Parathyroid adenoma (tissue), 2 donors: Measurements from ENCODE around the gene ITPR1.
A peak's percentile ranks its signal among the peaks of the same experiment; 100 is the strongest.

Experiments
- H2AFZ ChIP-seq: fragments of 300-600 bp; sonication (generic); one replicate; pipeline ENCODE4 v1.7.0; 2017; ENCODE audit warnings: antibody characterized with exemption, mild to moderate bottlenecking
- H3K27ac ChIP-seq: fragments of 300-600 bp; sonication (generic); one replicate; pipeline ENCODE4 v1.7.0; 2017
- H3K27me3 ChIP-seq: fragments of 300-600 bp; sonication (generic); one replicate; pipeline ENCODE4 v1.7.0; 2017; ENCODE audit warnings: low read length; ENCODE audit not compliant: control insufficient read depth, insufficient read depth
- H3K36me3 ChIP-seq: fragments of 300-600 bp; sonication (generic); one replicate; pipeline ENCODE4 v1.7.0; 2017; ENCODE audit warnings: low read length; ENCODE audit not compliant: control insufficient read depth, insufficient read depth
- H3K4me1 ChIP-seq: fragments of 300-600 bp; sonication (generic); one replicate; pipeline ENCODE4 v1.7.0; 2017; ENCODE audit warnings: control low read depth
- H3K4me2 ChIP-seq: fragments of 300-600 bp; sonication (generic); one replicate; pipeline ENCODE4 v1.7.0; 2017; ENCODE audit warnings: low read length
- H3K4me3 ChIP-seq: fragments of 300-600 bp; sonication (generic); one replicate; pipeline ENCODE4 v1.7.0; 2017; ENCODE audit warnings: low read depth, low read length
- H3K79me2 ChIP-seq: fragments of 300-600 bp; sonication (generic); one replicate; pipeline ENCODE4 v1.7.0; 2017; ENCODE audit warnings: control low read depth
- H3K9ac ChIP-seq: fragments of 300-600 bp; sonication (generic); one replicate; pipeline ENCODE4 v1.7.0; 2017; ENCODE audit warnings: mild to moderate bottlenecking
- H3K9me3 ChIP-seq: fragments of 300-600 bp; sonication (generic); one replicate; pipeline ENCODE4 v1.7.0; 2017; ENCODE audit warnings: low read length; ENCODE audit not compliant: control insufficient read depth
- TF ChIP-seq, protein P1 (sequence below): fragments of 300-600 bp; sonication (generic); IDR thresholded peaks from one replicate; pipeline ENCODE4 v1.7.0; 2017; ENCODE audit warnings: antibody characterized with exemption, mild to moderate bottlenecking
- donor health status: primary hyperparathyroidism.

The ITPR1 gene

DNA sequence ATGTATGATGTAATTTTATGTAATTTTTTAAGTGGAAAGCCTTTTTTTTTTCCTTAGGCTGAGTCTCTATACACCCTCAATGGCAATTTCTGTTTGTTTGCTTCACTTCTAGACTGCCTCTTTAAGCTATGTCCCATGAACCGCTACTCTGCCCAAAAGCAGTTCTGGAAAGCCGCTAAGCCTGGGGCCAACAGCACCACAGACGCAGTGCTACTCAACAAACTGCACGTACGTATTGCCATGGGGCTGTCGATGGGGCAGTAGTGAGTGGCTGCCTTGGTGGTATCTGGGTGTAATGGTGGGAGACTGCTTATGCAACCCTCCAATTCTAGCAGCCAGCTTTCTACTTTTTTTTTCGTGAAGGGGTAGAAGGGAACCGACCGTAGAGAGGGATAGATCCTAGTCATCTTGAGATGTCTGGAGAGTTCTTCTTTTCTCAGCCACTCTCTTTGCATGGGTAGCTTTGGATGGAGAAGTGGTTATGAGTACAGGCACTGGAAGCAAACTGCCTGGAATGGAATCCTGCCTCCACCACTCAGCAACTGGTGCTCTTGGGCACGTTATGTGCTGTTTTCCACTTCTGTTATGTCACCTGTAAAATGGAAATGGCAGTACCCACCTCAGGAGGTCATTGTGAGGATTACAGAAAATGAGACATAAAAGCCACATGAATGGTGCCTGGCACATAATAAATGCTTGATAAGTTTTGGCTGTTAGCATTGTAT, 134.7 kb downstream of the ITPR1 start:
- no peaks in the 10 kb centered on the region for H3K27me3 ChIP-seq
- TF ChIP-seq, protein P1, sequence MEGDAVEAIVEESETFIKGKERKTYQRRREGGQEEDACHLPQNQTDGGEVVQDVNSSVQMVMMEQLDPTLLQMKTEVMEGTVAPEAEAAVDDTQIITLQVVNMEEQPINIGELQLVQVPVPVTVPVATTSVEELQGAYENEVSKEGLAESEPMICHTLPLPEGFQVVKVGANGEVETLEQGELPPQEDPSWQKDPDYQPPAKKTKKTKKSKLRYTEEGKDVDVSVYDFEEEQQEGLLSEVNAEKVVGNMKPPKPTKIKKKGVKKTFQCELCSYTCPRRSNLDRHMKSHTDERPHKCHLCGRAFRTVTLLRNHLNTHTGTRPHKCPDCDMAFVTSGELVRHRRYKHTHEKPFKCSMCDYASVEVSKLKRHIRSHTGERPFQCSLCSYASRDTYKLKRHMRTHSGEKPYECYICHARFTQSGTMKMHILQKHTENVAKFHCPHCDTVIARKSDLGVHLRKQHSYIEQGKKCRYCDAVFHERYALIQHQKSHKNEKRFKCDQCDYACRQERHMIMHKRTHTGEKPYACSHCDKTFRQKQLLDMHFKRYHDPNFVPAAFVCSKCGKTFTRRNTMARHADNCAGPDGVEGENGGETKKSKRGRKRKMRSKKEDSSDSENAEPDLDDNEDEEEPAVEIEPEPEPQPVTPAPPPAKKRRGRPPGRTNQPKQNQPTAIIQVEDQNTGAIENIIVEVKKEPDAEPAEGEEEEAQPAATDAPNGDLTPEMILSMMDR, result no peak
- H3K4me1 ChIP-seq, result no peaks in the 10 kb centered on the region
- H3K79me2 ChIP-seq, result no peaks in the 10 kb centered on the region
- H3K27ac ChIP-seq, result no peak overlapping the region
- H3K4me3 ChIP-seq, result no peak overlapping the region
- H3K9me3 ChIP-seq, result no peaks in the 10 kb centered on the region
- H3K36me3 ChIP-seq, result no peaks in the 10 kb centered on the region
- H3K9ac ChIP-seq, result no peak overlapping the region
- no peak overlapping the region for H2AFZ ChIP-seq
- no peak overlapping the region for H3K4me2 ChIP-seq

DNA sequence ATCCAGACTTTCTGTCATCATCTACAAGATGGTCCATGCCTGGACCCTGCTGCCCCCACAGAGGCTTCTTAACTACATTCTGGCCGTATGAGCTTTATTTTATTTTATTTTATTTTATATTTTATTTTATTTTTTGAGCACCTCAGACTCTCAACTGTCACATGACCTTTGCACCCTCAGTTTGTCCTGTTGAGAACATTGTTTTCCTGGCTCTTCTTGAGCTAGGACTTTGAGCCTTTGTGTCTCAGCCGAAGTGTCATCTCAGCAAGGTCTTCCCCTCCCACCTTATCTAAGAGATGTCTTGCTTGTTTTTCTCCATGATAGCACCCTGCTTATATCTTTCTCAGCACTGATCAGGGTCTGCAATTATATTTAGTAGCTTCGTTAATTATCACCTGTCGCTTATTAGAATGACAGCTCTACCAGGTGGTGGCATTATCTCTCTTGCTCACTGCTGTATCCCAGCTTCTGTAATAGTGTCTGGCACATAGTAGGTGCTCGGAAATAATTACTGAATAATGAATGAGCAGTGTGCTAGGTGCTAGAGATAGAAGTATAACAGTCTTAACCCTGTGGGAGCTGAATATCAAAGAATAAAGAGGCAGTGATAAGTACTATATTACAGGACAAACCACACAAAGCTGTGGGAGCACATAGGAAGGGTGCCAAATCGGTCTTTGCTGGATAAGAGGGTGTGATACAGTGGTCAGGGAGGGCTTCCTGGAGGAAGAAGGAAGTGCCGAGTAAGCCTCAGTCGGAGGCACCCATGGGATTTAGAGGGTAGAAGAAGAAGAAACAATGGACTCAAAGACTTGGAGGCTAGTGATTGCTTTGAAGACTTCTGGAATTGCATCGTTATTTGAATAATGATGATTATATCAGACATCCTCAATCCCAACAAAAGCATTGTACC, 136.2 kb downstream of the ITPR1 start:
- Histone ChIP-seq H3K79me2 (no peaks in the 10 kb centered on the region), H3K36me3 (no peaks in the 10 kb centered on the region), H3K27me3 (no peaks in the 10 kb centered on the region), H3K4me1 (no peaks in the 10 kb centered on the region), H3K9ac (no peak overlapping the region), H3K27ac (no peak overlapping the region), H2AFZ (no peak overlapping the region), H3K4me3 (no peak overlapping the region), H3K4me2 (no peak overlapping the region), H3K9me3 (no peaks in the 10 kb centered on the region)
- TF ChIP-seq, protein P1, result no peak

DNA sequence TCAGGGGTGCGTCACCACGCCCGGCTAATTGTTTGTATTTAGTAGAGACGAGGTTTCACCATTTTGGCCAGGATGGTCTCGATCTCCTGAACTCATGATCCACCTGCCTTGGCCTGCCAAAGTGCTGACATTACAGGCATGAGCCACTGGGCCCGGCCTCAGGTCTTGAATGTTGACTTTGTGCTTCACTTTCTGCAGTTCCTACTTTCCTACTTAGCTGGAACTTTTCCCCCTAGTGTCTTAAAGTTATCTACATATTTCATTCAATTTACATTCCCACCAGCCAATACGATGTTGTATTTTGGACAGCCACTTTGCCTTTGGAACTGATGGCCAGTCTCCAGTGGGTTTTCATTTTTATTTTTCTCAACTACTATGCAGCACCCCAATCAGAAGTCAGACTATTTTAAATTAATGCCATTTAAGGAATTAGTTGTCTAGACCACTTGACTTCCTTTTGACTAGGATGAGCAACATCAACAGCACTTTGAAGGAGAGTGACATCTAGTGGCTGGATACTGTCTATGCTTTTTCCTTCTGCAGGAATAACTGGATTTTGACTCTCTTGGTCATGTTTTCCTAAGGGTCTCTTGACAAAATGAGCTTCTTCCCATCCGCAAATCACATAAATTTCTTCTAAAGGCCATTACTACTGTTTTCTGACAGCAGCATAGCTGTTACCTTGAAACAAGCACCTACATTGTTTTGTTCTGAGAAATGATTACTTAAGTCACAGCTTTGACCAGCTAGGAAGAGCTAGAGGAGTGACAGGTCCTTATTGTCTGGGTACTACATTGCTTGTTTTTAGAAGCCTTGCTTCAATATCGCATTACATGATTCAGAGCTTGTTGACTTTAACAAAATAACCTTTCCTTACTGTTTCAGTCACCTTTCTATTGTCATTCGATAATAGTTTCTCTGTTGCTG, 140.2 kb downstream of the ITPR1 start:
- H3K4me2 ChIP-seq, result no peak overlapping the region
- H3K79me2 ChIP-seq, result peaks cover 2% of the 10 kb centered on the region
- no peak overlapping the region for H3K9ac ChIP-seq
- H3K27ac ChIP-seq, result no peak overlapping the region
- TF ChIP-seq, protein P1, result peak; percentile 92
- H3K36me3 ChIP-seq, result no peaks in the 10 kb centered on the region
- no peaks in the 10 kb centered on the region for H3K9me3 ChIP-seq
- no peak overlapping the region for H2AFZ ChIP-seq
- peak overlapping the region; percentile 19 for H3K4me3 ChIP-seq
- H3K27me3 ChIP-seq, result no peaks in the 10 kb centered on the region
- no peaks in the 10 kb centered on the region for H3K4me1 ChIP-seq

DNA sequence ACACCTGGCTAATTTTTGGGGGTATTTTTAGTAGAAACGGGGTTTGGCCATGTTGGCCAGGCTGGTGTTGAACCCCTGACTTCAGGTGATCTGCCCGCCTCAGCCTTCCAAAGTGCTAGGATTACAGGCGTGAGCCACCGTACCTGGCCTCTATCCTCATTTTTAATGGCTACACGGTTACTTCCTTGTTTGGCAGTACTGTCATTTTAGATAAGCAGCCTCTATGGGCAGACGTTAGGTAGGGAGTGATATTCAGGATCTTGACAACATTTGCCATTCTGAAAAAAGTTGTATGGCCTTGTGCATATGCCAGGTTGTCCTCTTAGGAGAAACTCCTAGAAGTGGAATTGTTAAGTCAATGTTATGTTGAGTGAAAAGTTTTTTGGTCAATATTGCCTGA, 141.7 kb downstream of the ITPR1 start:
- Histone ChIP-seq H3K27ac (no peak overlapping the region), H3K36me3 (no peaks in the 10 kb centered on the region)
- TF ChIP-seq, protein P1, result no peak

More for the DNA sequence above, 141.7 kb downstream of the ITPR1 start:
- Histone ChIP-seq H3K9ac (no peak overlapping the region), H3K27me3 (no peaks in the 10 kb centered on the region), H3K4me2 (no peak overlapping the region), H3K9me3 (no peaks in the 10 kb centered on the region), H3K4me3 (no peak overlapping the region), H3K79me2 (peaks cover 2% of the 10 kb centered on the region), H3K4me1 (no peaks in the 10 kb centered on the region), H2AFZ (no peak overlapping the region)
